OCI-LY1 (cell line): Measurements from ENCODE around the gene SSTR5.

ENCODE experiments used
- H2AFZ ChIP-seq: fragments of 200-600 bp; sonication (generic), shearing (Covaris generic); 2 replicates; pipeline ENCODE4 v1.6.0; 2014; ENCODE audit warnings: antibody characterized with exemption, mild to moderate bottlenecking, low read length
- H3F3A ChIP-seq: fragments of 200-600 bp; sonication (generic), shearing (Covaris generic); 2 replicates; pipeline ENCODE4 v1.6.0; 2014; ENCODE audit warnings: mild to moderate bottlenecking, antibody characterized with exemption, low read length, moderate library complexity; ENCODE audit not compliant: insufficient read depth
- H3K27ac ChIP-seq: fragments of 200-600 bp; sonication (generic); 2 replicates; pipeline ENCODE4 v1.5.1; 2014; ENCODE audit warnings: low read length, mixed run types, mild to moderate bottlenecking, low read depth; ENCODE audit not compliant: poor library complexity, severe bottlenecking
- H3K27me3 ChIP-seq: fragments of 200-600 bp; sonication (generic); 2 replicates; pipeline ENCODE4 v1.6.0; 2014; ENCODE audit warnings: antibody characterized with exemption, mild to moderate bottlenecking, low read length, moderate library complexity; ENCODE audit not compliant: insufficient read depth
- H3K36me3 ChIP-seq: fragments of 200-600 bp; sonication (generic); 2 replicates; pipeline ENCODE4 v1.6.1; 2014; ENCODE audit warnings: mild to moderate bottlenecking, antibody characterized with exemption, low read length, moderate library complexity, mixed read lengths; ENCODE audit not compliant: insufficient read depth
- H3K4me1 ChIP-seq: fragments of 200-600 bp; sonication (generic); 2 replicates; pipeline ENCODE4 v1.5.1; 2014; ENCODE audit warnings: mild to moderate bottlenecking, low read length, moderate library complexity; ENCODE audit not compliant: insufficient read depth, severe bottlenecking
- H3K4me2 ChIP-seq: fragments of 200-600 bp; sonication (generic), shearing (Covaris generic); 2 replicates; pipeline ENCODE4 v1.6.1; 2014; ENCODE audit warnings: low read length
- H3K4me3 ChIP-seq: fragments of 200-600 bp; sonication (generic); 2 replicates; pipeline ENCODE4 v1.5.1; 2014; ENCODE audit warnings: low read length, low read depth, mild to moderate bottlenecking, mixed read lengths; ENCODE audit not compliant: poor library complexity, severe bottlenecking
- H3K79me2 ChIP-seq: fragments of 200-600 bp; shearing (Covaris generic); 2 replicates; pipeline ENCODE4 v1.6.1; 2016; ENCODE audit warnings: mixed run types, low read length, mixed read lengths; ENCODE audit not compliant: insufficient read depth
- H3K9ac ChIP-seq: fragments of 200-600 bp; sonication (generic), shearing (Covaris generic); 2 replicates; pipeline ENCODE4 v1.6.1; 2014; ENCODE audit warnings: mild to moderate bottlenecking, low read length, mixed read lengths
- H3K9me2 ChIP-seq: fragments of 200-600 bp; sonication (generic), shearing (Covaris generic); 2 replicates; pipeline ENCODE4 v1.6.1; 2014; ENCODE audit warnings: low read depth, mild to moderate bottlenecking, low read length, mixed read lengths
- H3K9me3 ChIP-seq: fragments of 200-600 bp; shearing (Covaris generic); 2 replicates; pipeline ENCODE4 v1.6.1; 2014; ENCODE audit warnings: low read length, mixed read lengths
- H4K20me1 ChIP-seq: fragments of 200-600 bp; sonication (generic), shearing (Covaris generic); 2 replicates; pipeline ENCODE4 v1.6.0; 2016; ENCODE audit warnings: mild to moderate bottlenecking, low read length; ENCODE audit not compliant: insufficient read depth
- CTCF ChIP-seq: fragments of 200-600 bp; sonication (generic), shearing (Covaris generic); IDR thresholded peaks from 2 replicates; pipeline ENCODE4 v1.5.1; 2017; ENCODE audit warnings: mild to moderate bottlenecking, antibody characterized with exemption, low read length, moderate library complexity, mixed read lengths
- EZH2 ChIP-seq: fragments of 200-600 bp; sonication (generic), shearing (Covaris generic); IDR thresholded peaks from 2 replicates; pipeline ENCODE4 v1.8.0; 2017; ENCODE audit warnings: borderline replicate concordance, mixed run types, mild to moderate bottlenecking, antibody characterized with exemption, low read length, moderate library complexity, mixed read lengths

SSTR5 gene

GRCh38 chr16:1048442-1049112 is 24.0 kb upstream of the SSTR5 start:
- Histone ChIP-seq H3F3A (no peaks in the 10 kb centered on the region), H3K79me2 (no peaks in the 10 kb centered on the region), H3K9me2 (no peaks in the 10 kb centered on the region), H3K9ac (no peak overlapping the region), H3K36me3 (no peaks in the 10 kb centered on the region), H3K4me1 (no peaks in the 10 kb centered on the region), H3K9me3 (no peaks in the 10 kb centered on the region), H3K4me2 (no peak overlapping the region), H3K27ac (no peak overlapping the region), H4K20me1 (no peaks in the 10 kb centered on the region), H2AFZ (no peak overlapping the region), H3K4me3 (no peak overlapping the region), H3K27me3 (no peaks in the 10 kb centered on the region)
- TF ChIP-seq CTCF (no peak), EZH2 (no peak)

GRCh38 chr16:1049113-1049975 is 23.2 kb upstream of the SSTR5 start:
- H3K79me2 ChIP-seq = no peaks in the 10 kb centered on the region
- no peaks in the 10 kb centered on the region for H3K9me3 ChIP-seq
- H3K9me2 ChIP-seq = no peaks in the 10 kb centered on the region
- no peak for TF ChIP-seq EZH2
- TF ChIP-seq CTCF = no peak
- no peaks in the 10 kb centered on the region for H4K20me1 ChIP-seq
- no peak overlapping the region for H3K4me2 ChIP-seq
- no peaks in the 10 kb centered on the region for H3K27me3 ChIP-seq
- no peak overlapping the region for H2AFZ ChIP-seq
- no peaks in the 10 kb centered on the region for H3K4me1 ChIP-seq
- no peak overlapping the region for H3K4me3 ChIP-seq
- H3K27ac ChIP-seq = no peak overlapping the region
- H3K9ac ChIP-seq = no peak overlapping the region
- no peaks in the 10 kb centered on the region for H3F3A ChIP-seq
- H3K36me3 ChIP-seq = no peaks in the 10 kb centered on the region

- Histone ChIP-seq H3K36me3 (no peaks in the 10 kb centered on the region), H2AFZ (no peak overlapping the region), H3K4me2 (no peak overlapping the region), H3K4me1 (no peaks in the 10 kb centered on the region), H3K9me3 (no peaks in the 10 kb centered on the region), H3K9me2 (no peaks in the 10 kb centered on the region), H4K20me1 (no peaks in the 10 kb centered on the region), H3K79me2 (no peaks in the 10 kb centered on the region), H3K4me3 (no peak overlapping the region), H3K27me3 (no peaks in the 10 kb centered on the region; the same call in 1 of the 2 replicates), H3F3A (no peaks in the 10 kb centered on the region), H3K27ac (no peak overlapping the region), H3K9ac (no peak overlapping the region)
- TF ChIP-seq CTCF = no peak
- no peak for TF ChIP-seq EZH2
Measured at GRCh38 chr16:1049976-1050247, 22.6 kb upstream of the SSTR5 start.
